Kidney (tissue), 14 donors: ENCODE data around the gene MNT. TPM values are rescaled to one million over a fixed set of nuclear protein-coding genes. Genes with fewer than 3 reads are reported as not detected.

Source experiments
- DNase-seq, 5 donors: peaks; one replicate each; pipeline ENCODE4 v3.0.0-alpha.2; 2013 to 2020
- FAIRE-seq: peaks from 2 replicates; lab custom pipeline; 2012; peaks lifted over from hg19 to GRCh38; lab: Jason Lieb, UNC
- H3K27ac ChIP-seq, 2 donors: one replicate each; pipeline ENCODE4 v1.7.0; 2013; ENCODE audit warnings: low read depth in 2 of 2, low read length in 2 of 2, inconsistent platforms in 1 of 2
- H3K27me3 ChIP-seq: one replicate; pipeline ENCODE4 v1.7.1; 2013; ENCODE audit warnings: low read length, inconsistent platforms; ENCODE audit not compliant: control insufficient read depth, insufficient read depth
- H3K36me3 ChIP-seq, 3 donors: one replicate each; pipeline versions ENCODE4 v1.7.0 to v1.7.1; 2013; ENCODE audit warnings: low read length in 3 of 3, control low read depth in 1 of 3, inconsistent platforms in 1 of 3; ENCODE audit not compliant: insufficient read depth in 3 of 3, control insufficient read depth in 2 of 3
- H3K4me1 ChIP-seq, 3 donors: one replicate each; pipeline versions ENCODE4 v1.7.0 to v1.7.1; 2013; ENCODE audit warnings: low read length in 3 of 3, inconsistent platforms in 1 of 3, low read depth in 1 of 3; ENCODE audit not compliant: control insufficient read depth in 2 of 3, insufficient read depth in 2 of 3
- H3K4me3 ChIP-seq, 3 donors: one replicate each; pipeline versions ENCODE4 v1.7.0 to v1.8.1; 2013; ENCODE audit warnings: low read length in 3 of 3, control low read depth in 1 of 3, inconsistent platforms in 1 of 3
- H3K9ac ChIP-seq, 3 donors: one replicate each; pipeline versions ENCODE4 v1.7.0 to v1.7.1; 2013; ENCODE audit warnings: low read length in 3 of 3, control low read depth in 1 of 3, inconsistent platforms in 1 of 3
- H3K9me3 ChIP-seq, 3 donors: one replicate each; pipeline versions ENCODE4 v1.7.0 to v1.7.1; 2013; ENCODE audit warnings: low read length in 3 of 3, control low read depth in 1 of 3, inconsistent platforms in 1 of 3; ENCODE audit not compliant: control insufficient read depth in 2 of 3, insufficient read depth in 1 of 3
- CTCF ChIP-seq: IDR thresholded peaks from 3 replicates; pipeline ENCODE4 v1.5.1; 2012; ENCODE audit warnings: mild to moderate bottlenecking, moderate library complexity, borderline replicate concordance; ENCODE audit not compliant: insufficient read depth; ENCODE audit errors: extremely low read depth
- intact Hi-C: fragments of 100-400 bp; cut with DNase I; formaldehyde crosslinking; loops from one replicate; pipeline ENCODE4 v1.11.1; 2022
- polyA plus RNA-seq: library from polyadenylated mRNA; stranded (reverse); fragments of 350-450 nt; fragmentation: Illumina TruSeq; extraction: RNeasy Lipid Tissue Mini Kit (QIAGEN cat#74804); gene quantifications from one replicate; pipeline ENCODE4 v1.2.3, GENCODE V29; 2014; ENCODE audit warnings: low read depth, low replicate concordance; ENCODE audit not compliant: insufficient read depth
- total RNA-seq: library from RNA; stranded (reverse); fragmentation: NEBNext Ultra II Directional; extraction: Animal tissue kit (Norgen Biotek cat#: 25700); gene quantifications from one replicate; pipeline ENCODE4 v1.2.1, GENCODE V29; 2021
- donor health status: control.
- donor health status: control.
- donor health status: control.
- donor health status: control.
- donor health status: control.
- donor health status: DM: yes; HTN: yes; CAD: no.
- donor health status: Normal renal cell carcinoma (clear cell type).

MNT gene
- total and polyA plus RNA-seq, 2 donors from 2014 or later: 3.7 to 39.8 TPM

DNA sequence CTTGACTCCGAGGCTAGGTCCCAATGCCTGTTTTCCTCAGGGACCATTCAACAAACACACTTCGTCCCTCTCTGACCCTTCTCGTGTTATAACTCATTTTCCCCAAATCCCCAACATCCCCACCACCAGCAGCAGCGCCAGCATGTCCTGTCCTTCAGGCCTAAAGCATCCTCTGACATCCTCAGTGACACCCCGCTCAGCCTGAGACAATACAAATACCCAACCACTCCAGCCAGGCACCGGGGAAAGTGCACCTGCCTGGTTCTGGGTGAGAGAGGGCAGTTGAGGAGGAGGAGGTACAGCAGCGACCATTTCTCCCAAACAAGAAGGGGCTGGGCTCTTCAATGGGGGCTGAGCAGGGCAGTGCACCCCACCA lies 4.7 kb downstream of the MNT start:
- DNase-seq: no peak
- no peak for TF ChIP-seq CTCF
- no peak for FAIRE-seq

GRCh38 chr17:2395258-2396181 lies 5.3 kb downstream of the MNT start:
- no peaks in the 10 kb centered on the region for H3K27me3 ChIP-seq
- peak overlapping the region in 2 of 3 donors; percentile 48 to 53 for H3K4me3 ChIP-seq
- FAIRE-seq (no peak), DNase-seq (peak in 2 of 5 donors; percentile 67 to 84)
- intact Hi-C loops: no loop called here
- peak overlapping the region; percentile 97 to 100 for H3K27ac ChIP-seq
- H3K4me1 ChIP-seq: peaks cover 9 to 51% (median 48%) of the 10 kb centered on the region in 3 donors
- TF ChIP-seq CTCF: no peak
- peak overlapping the region in 2 of 3 donors; percentile 76 to 80 for H3K9ac ChIP-seq
- no peaks in the 10 kb centered on the region for H3K9me3 ChIP-seq
- no peaks in the 10 kb centered on the region for H3K36me3 ChIP-seq

More for the DNA sequence above, 4.7 kb downstream of the MNT start:
- Histone ChIP-seq H3K9ac (peak overlapping the region in 2 of 3 donors; percentile 76 to 80), H3K36me3 (no peaks in the 10 kb centered on the region), H3K4me1 (peaks cover 9 to 51% (median 48%) of the 10 kb centered on the region in 3 donors), H3K4me3 (peak overlapping the region in 2 of 3 donors; percentile 48 to 53), H3K9me3 (no peaks in the 10 kb centered on the region), H3K27ac (peak overlapping the region; percentile 97 to 100), H3K27me3 (no peaks in the 10 kb centered on the region)
- intact Hi-C loops: no loop called here

DNA sequence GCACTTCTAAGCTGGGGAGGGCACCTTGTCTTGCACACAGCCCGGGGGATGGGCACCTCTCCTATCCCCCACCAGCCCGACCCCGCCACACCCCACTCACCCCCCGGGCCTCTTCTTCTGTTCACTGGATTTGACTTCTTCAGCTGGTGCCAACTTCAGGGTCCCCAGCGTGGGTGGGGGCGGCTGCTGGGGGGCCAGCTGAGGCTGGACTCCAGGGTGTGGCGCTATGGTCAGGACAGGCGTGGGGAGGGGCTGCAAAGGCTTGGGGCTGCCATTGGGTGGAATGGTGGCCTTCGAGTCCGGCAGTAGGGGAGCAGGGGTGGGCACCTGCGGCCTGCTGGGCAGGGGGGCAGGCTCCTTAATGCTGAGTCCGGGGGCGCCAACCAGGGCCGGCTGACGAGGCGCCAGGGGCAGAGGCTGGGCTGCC lies 6.1 kb downstream of the MNT start:
- peaks cover 0 to 5% (median 0%) of the 10 kb centered on the region in 3 donors for H3K36me3 ChIP-seq
- DNase-seq (peak in 2 of 5 donors; percentile 81 to 84), FAIRE-seq (no peak)
- TF ChIP-seq CTCF: no peak
- H3K4me3 ChIP-seq: no peak overlapping the region
- intact Hi-C loops: no loop called here
- H3K9ac ChIP-seq: peak overlapping the region in 1 of 3 donors; percentile 17
- no peaks in the 10 kb centered on the region for H3K9me3 ChIP-seq
- H3K4me1 ChIP-seq: peaks cover 9 to 51% (median 48%) of the 10 kb centered on the region in 3 donors
- no peaks in the 10 kb centered on the region for H3K27me3 ChIP-seq
- H3K27ac ChIP-seq: peak overlapping the region; percentile 97 to 100
